ENCODE measurements around the gene AGL. TPM values are rescaled to one million over a fixed set of nuclear protein-coding genes. Genes with fewer than 3 reads are reported as not detected.
"Not testable (repeated sequence)": the region's sequence is repeated elsewhere in the genome, so short reads cannot be mapped to it uniquely, and the experiment has no call there.

AGL gene
- total RNA-seq = 10.7 and 14.9 TPM in 2 replicates

DNA sequence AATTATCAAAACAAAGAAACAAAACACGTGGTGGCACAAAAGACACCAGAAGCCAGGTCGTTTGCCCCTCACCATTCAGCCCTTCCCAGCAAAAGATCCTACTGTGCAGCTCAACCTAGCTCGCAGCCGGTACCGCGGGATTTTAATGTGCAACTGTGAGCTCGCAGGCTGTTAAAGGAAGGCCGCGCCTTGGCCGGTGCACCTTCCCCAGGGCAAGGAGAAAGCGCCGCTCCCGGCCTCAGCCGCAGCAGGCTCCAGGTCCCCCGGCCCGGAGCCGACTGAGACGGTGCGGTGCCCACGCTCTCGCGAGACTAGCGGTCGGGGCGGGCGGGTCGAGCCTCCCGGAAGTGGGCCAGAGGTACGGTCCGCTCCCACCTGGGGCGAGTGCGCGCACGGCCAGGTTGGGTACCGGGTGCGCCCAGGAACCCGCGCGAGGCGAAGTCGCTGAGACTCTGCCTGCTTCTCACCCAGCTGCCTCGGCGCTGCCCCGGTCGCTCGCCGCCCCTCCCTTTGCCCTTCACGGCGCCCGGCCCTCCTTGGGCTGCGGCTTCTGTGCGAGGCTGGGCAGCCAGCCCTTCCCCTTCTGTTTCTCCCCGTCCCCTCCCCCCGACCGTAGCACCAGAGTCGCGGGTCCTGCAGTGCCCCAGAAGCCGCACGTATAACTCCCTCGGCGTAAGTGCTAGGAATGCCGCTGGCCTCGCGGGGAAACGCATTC is at the start of gene AGL:
Gene AGL, plus strand, starts transcription at position 618 of the 715 bp plus-strand sequence. CDS start 682 bp downstream, outside the sequence.
- DNase-seq (ENCODE audit: low read depth, low spot score) = peak; percentile 22

GRCh38 chr1:99801584-99801983 is 48.6 kb upstream of the AGL start:
- no peak for DNase-seq (ENCODE audit: low read depth, low spot score)

GRCh38 chr1:99806882-99807281 is 43.3 kb upstream of the AGL start:
- DNase-seq (ENCODE audit: low read depth, low spot score) = no peak

- peak; percentile 71 for DNase-seq (ENCODE audit: low read depth, low spot score)
These were observed 41.6 kb upstream of the AGL start for GRCh38 chr1:99808391-99809115.

GRCh38 chr1:99811075-99811474 is 39.1 kb upstream of the AGL start:
- no peak for DNase-seq (ENCODE audit: low read depth, low spot score)

DNA sequence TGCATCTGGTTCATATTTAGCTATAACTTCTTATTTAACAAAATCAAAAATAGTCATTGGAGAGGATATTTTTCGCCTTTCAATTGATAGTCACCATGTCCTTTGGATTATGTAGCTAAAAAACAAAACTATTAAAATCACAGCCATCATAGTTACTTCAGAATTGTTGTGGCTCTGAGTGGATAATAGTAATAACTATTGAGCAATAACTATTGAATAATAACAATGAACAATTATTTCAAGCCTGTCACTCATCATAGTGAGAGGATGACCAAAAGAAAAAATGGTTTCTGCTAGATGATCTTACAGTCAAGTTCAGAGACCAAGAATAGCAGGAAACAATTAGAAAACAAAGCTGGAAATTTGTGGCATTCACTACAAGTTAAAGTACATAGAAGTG is 38.4 kb upstream of the AGL start:
- no peak for DNase-seq (ENCODE audit: low read depth, low spot score)

GRCh38 chr1:99814373-99814900 is 35.7 kb upstream of the AGL start:
- DNase-seq (ENCODE audit: low read depth, low spot score) = no peak

DNA sequence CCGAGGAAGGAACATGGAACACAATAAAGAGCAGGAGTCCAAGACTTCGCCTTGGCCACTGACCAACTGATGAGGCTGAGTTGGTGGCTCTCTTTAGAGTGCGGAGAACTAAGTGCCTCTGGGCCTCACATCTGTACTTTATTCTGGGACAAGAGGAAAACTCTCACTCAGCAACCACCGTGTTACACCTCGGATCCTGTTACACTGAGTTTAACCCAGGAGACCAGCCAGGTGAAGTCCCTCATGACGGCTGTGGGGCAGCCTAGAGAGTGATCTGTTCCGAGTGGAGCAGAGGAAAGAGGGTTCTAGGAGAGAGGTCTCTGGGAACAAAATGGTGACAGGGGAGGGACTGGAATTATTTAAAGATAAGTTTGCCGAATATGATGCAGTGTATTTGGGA is 33.5 kb upstream of the AGL start:
- no peak for DNase-seq (ENCODE audit: low read depth, low spot score)

DNA sequence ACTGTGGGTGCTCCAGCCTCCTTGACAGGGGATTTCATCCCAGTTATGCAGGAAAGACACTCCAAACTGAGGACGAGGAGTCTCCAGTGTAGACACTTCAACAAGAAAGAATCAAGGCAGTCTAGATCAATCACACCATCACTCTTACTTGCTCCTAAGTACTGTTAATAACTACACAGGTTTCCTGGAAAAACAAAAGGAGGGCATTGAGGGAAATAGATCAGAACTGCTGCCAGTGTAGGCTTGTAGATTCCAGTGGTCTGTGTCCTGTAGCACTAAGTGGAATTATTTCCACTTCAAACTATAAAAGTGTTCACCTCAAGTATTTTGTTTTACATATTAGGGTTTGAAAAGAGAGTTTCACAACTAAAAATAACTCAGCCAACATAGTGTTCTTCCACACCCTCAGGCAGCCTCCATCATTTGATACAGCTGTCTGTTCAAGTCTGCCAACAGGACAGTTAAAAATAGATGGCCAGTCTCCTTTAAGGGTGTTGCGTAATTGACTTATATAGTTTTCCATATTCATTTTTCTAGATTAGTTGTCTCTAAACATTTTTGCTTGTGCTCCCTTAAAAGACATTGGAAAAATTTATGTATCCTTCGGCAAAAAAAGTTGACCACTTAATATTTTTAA is 32.0 kb upstream of the AGL start:
- no peak for DNase-seq (ENCODE audit: low read depth, low spot score)

GRCh38 chr1:99820546-99820945 is 29.6 kb upstream of the AGL start:
- DNase-seq (ENCODE audit: low read depth, low spot score) = no peak

DNA sequence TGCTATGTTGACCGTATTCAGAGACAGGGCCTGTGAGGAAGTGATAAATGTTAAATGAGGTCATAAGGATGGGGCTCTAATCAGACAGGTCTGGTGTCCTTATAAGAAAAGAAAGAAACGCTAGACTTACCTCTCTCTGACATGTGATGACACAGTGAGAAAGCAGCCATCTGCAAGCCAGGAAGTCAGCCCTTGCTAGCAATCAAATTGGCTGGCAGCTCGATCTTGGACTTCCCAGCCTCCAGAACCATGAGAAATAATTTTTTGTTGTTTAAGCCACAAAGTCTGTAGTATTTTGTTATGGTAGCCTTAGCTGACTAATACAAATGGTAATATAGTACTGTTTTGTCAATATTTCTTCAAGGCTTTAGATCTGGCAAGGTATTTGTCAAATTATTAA is 25.1 kb upstream of the AGL start:
- DNase-seq (ENCODE audit: low read depth, low spot score) = no peak

DNA sequence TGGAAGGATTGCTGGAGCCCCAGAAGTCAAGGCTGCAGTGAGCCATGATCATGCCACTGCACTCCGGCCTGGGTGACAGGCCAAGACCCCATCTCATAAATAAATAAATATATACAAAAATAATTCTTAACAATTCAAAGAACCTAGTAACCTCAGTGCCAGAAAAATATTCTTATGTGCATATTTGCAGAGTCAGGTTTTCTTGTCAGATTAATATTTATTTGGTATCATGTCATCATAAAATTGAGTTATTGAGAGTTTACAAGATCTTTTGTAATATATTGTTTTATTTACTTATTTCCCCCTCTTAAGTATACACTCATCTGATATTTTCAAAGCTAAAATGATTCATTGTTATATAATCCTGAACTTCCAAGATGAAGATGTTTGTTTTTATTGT is 24.5 kb upstream of the AGL start:
- DNase-seq (ENCODE audit: low read depth, low spot score) = no peak

GRCh38 chr1:99827970-99828369 is 22.2 kb upstream of the AGL start:
- no peak for DNase-seq (ENCODE audit: low read depth, low spot score)

GRCh38 chr1:99829269-99829668 is 20.9 kb upstream of the AGL start:
- DNase-seq (ENCODE audit: low read depth, low spot score) = no peak

DNA sequence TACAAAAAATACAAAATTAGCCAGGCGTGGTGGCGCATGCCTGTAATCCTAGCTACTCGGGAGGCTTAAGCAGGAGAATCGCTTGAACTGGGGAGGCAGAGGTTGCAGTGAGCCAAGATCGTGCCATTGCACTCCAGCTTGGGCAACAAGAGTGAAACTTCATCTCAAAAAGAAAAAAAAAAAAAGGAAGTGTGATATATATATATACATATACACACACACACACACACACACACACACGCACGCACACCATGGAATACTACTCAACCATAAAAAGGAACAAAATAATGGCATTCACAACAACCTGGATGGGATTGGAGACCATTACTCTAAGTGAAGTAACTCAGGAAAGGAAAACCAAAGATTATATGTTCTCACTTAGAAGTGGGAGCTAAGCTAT is 16.2 kb upstream of the AGL start:
- not testable (repeated sequence) for DNase-seq (ENCODE audit: low read depth, low spot score)

- DNase-seq (ENCODE audit: low read depth, low spot score) = not testable (repeated sequence)
These were observed 13.7 kb upstream of the AGL start for GRCh38 chr1:99836171-99837103.

- not testable (repeated sequence) for DNase-seq (ENCODE audit: low read depth, low spot score)
These were observed 9.8 kb upstream of the AGL start for GRCh38 chr1:99840353-99840752.

- no peak for DNase-seq (ENCODE audit: low read depth, low spot score)
These were observed 6.4 kb upstream of the AGL start for GRCh38 chr1:99843760-99844159.

DNA sequence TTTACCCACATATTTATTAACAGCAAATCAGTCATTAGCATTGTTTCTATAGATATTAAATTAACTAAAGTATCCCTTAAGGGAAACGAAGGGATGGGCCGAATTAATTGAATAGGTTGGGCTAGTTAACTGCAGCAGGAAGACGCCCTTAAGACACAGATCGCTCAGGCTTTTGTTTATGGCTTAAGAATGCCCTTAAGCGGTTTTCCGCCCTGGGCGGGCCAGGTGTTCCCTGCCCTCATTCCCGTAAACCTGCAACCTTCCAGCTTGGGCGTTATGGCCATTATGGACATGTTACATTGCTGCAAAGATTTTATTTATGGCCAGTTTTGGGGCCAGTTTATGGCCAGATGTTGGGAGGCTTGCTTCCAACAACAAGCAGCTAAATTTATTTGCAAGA is 5.0 kb upstream of the AGL start:
- DNase-seq (ENCODE audit: low read depth, low spot score) = not testable (repeated sequence)

DNA sequence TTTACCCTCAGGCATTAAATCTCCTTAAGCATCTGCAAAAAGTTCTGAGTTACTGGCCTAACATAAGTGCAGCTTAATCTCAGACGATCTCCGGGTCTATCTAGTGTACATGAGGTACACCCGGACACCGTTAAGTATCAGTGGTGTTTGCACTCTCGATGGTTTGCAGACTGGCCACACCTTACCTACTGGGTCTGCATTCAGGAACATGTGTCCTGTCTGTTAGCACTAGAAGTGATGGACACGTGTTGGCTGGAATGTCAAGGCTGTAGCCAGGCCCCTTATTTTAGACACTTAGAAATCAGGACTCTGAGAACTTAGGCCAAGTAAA is 783 bp upstream of the AGL start:
- DNase-seq (ENCODE audit: low read depth, low spot score) = no peak

Data from pulmonary artery endothelial cell (primary cell).